GM19193 (cell line): ENCODE measurements around the gene CLRN1.

Source experiments
- POLR2A ChIP-seq: IDR thresholded peaks from 4 replicates; pipeline ENCODE4 v1.6.1; 2011; ENCODE audit not compliant: insufficient read depth, insufficient read length; ENCODE audit errors: extremely low read depth

CLRN1 gene

DNA sequence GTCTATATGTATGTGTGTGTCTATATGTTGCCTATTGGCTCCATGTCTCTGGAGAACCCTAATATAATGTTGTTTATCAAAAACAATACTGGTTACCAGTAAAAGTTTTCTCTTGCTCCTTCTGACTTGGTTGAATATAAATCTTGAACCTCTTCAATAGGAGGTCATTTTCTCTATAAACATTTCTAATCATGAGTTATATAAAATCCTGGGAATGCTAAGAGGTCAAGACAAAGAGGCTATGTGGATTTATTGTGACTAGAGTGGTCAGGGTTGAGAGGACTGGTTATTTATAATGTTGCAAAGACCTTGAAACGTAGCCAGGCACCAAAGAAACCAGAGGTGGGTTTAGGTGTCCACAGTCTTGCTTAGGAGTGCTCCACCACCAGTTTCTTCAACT lies 66.1 kb downstream of the CLRN1 start:
- no peak for TF ChIP-seq POLR2A

GRCh38 chr3:150905746-150906145 lies 66.8 kb downstream of the CLRN1 start:
- no peak for TF ChIP-seq POLR2A

GRCh38 chr3:150905339-150905738 lies 67.2 kb downstream of the CLRN1 start, which contains the start of gene MINDY4B:
TSS of gene MINDY4B (minus strand) at chr3:150905439. CDS start at chr3:150905439, 0 bp downstream.
- TF ChIP-seq POLR2A, result no peak

GRCh38 chr3:150902988-150903387 lies 69.5 kb downstream of the CLRN1 start:
- TF ChIP-seq POLR2A, result no peak

DNA sequence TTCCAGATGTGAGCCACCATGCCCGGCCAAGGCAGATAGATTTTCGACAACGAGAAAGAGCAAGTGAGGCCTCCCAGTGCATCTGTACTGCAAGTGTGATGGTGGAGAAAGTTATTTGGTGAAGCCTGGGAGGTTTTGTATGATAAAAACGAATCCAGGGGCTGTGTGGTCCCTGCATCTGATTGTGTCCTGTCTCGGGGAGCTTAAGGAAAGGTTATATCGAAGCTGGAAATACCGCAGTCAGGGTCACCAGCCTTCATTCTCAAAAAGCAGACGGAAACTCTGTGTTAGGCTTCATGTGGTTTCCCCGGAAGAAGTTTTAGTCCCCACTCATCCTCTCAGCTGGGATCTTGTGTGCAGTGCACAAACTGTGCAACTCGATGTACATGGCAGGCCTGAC lies 70.7 kb downstream of the CLRN1 start:
- TF ChIP-seq POLR2A, result no peak

DNA sequence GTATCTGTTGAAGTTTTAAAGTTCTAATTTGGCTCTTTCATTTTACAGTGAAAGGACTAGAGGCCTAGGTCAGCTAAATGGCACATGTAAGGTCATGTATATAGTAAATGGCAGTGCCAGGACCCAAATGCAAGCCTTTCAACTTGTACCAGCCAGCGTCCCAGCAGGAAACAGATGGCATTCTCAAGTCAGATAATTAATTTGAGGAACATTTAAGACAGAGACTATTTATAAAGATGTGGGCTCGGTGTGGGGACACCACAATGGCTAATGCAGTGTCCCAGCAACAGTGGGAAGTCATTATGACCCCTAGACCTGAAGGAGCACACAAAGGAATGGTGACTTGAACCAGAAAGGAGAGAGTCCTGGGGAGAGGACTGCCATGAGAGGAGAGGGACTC lies 73.4 kb downstream of the CLRN1 start:
- TF ChIP-seq POLR2A, result no peak

DNA sequence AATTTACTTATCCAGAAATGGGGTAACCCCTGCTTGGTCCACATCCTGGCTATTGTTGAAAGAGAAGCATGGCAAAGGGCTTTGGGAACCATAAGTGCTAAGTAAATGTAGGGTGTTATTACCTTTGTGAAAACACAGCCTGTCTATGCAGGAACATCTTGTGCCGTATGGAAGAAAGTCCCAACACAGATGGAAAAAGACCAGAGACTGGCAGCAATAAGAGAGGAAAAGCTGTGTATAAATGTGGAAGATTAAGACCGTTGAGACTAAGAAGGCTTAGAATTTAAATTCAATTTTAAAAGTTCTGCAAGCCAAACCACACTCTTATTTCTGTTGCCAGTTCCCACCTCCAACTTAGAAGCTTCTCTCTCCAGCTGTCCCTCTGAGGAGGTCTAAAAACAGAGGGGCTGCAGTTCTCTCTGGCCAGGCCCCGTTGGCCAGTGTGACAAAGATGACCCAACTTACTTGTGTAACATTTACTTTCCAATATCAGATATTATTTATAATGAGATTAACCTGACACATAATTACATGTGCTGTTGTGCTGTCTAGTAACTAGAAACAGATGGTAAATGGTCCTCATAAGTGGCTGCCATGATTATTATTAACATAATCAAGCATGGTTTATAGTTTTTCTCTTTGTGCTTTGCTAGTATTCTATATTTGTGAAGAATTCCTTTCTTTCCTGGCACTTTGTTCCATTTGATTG lies 74.3 kb downstream of the CLRN1 start:
- no peak for TF ChIP-seq POLR2A

DNA sequence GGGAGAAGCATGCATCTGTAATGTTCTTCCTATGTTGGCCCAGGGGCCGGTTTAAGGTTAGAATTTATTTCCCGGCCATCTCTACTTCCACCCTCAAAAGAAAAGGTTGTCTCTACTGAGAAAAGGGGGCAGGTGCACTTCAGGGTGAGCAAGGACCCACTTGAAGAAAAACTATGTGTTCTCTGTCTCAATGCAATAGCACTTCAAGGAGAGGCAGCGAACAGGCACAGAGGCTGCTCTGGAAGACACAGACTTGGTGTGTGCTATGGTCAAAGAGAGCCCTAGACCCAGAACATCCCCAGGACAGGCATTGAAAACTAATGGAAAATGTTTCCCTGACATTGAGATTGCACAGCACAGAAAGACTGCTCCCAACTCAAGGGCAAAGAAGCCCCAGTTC lies 74.9 kb downstream of the CLRN1 start:
- TF ChIP-seq POLR2A, result no peak

DNA sequence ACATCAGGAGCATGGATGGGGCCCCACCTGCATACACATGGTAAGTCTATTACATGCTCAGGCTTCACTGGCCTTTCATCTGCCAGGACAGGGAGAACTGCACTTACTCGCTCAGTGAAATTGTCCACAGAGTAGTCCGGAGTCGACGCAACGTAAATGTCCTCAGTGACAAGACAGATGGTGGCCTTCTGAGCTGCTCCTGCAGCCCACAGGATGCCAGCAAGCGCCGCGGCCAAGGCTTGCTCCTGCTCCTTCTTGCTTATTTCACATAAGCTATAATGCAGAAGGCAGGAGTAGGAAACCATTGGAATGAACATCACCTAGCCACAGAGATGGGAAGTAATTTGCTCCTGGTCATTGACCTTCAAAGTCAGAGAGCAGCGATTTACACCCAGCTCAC lies 81.7 kb downstream of the CLRN1 start:
- no peak for TF ChIP-seq POLR2A

- TF ChIP-seq POLR2A, result no peak
These were observed 82.2 kb downstream of the CLRN1 start for GRCh38 chr3:150890295-150890694.

- TF ChIP-seq POLR2A, result no peak
These were observed 83.4 kb downstream of the CLRN1 start for GRCh38 chr3:150889106-150889505.

- TF ChIP-seq POLR2A, result no peak
These were observed 85.5 kb downstream of the CLRN1 start for GRCh38 chr3:150887031-150887430.

GRCh38 chr3:150885535-150885934 lies 87.0 kb downstream of the CLRN1 start:
- TF ChIP-seq POLR2A, result no peak

- no peak for TF ChIP-seq POLR2A
These were observed 93.4 kb downstream of the CLRN1 start for GRCh38 chr3:150878996-150879575.

DNA sequence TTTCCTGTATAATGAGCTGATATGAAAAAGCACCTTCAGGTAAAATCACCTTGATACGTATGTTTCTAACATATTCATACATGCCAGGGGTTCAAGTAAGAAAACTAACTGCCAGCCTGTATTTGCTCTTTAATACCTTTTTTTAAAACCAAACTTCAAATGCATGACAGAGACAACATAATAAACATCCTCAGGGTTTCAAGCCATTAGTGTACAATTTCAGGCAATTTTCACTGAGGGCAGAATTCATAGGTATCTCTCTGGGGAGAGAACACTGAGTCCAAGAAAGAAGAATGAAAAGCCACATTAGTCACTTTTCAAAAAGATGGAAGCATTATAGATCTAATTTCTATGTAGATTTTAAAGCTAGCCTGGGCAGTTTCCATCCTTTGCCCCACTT lies 94.2 kb downstream of the CLRN1 start:
- TF ChIP-seq POLR2A, result no peak

DNA sequence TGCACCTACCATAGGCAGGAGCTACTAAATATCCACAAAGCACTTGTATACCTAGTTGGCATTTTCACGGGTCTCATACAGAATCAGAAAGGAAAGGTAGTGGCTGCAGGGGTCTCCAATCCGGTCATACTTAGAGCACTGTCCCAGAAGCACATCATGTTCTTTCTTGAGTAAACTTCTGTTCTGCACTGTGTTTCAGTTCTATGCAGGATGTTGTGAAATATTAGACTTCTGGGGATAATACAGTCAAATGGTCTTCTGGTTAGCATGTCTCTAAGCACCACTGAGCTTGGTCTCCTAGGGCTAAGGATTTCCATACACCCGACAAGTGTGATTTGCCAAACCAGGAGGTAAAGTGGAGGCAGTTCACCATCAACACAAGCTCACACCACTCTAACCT lies 95.2 kb downstream of the CLRN1 start:
- TF ChIP-seq POLR2A, result no peak

DNA sequence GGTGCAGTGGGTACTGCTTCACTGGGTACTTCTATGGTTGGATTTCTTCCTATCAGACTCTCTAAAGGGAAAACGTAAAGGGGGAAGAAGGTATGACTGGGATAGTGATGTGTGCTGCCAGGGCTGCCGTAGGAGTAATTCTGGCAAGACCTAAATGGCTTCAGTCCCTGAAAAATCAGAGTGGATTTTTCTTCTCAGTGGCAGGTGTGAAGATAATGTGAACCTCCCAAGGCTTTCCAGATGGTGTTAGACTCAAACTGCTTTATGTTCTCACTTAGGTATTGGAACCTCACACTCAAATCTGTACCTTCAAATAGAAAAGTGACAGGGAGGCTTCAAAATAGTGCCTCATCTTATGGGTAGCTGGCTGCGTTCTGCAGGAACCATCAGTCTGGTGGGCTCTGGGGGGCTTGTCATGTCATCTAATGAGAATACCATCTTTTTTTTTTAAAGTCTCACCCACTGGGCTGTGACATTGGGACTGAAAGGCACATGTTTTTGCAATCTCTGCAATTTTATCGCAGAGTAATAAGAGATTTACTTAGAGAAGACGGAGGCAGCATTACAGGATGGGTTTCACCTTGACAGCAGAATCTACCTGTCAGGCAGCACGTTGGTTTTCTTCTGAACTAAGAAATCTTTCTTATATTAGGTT lies 95.8 kb downstream of the CLRN1 start:
- TF ChIP-seq POLR2A, result no peak
